Stimulated activated CD4-positive, alpha-beta T cell treated with anti-CD3 and anti-CD28 coated beads, Interleukin-15, amount 100 ng/mL, for 24 hours (primary cell): ENCODE measurements around the gene RNF150.
"Not testable (repeated sequence)": the region's sequence is repeated elsewhere in the genome, so short reads cannot be mapped to it uniquely, and the experiment has no call there.

ENCODE experiments used
- DNase-seq: peaks from one replicate; pipeline ENCODE4 v3.0.0-alpha.2; 2020

RNF150 gene

DNA sequence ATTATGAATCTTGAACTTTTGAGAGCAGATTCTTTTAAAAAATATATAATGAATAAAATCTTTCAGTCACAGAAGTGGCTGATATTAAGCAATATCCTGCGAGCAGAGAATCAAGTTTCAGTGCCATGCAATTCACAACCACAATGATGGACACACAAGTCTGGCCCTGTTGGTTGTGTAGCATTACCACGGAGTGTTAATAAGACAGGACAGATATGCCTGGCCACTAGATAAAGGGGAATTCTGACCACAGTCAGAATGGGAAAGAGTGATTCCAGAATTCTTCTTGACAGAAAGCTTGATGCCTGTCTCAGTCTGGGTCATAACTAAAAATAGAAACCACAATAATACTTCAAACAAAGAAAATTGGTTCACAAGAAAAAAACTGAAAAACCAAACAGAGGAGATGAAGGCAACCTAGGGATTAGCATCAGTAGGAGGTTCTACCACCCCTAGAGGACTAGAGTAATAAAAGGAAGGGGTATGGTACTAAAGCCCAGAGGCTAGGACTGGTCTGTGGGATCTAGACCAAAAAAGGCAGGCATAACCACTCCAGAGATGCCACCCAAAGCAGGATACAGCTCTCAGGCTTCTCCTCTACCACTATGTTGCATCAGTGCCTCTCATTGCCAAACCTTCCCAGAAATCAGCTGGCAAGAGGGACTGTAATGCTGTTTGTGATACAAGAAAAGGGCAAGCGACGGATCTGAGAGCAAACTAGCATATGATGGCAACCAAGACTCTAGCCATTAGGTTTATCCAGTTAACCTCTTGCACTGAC, 59.0 kb downstream of the RNF150 start:
- no peak for DNase-seq

DNA sequence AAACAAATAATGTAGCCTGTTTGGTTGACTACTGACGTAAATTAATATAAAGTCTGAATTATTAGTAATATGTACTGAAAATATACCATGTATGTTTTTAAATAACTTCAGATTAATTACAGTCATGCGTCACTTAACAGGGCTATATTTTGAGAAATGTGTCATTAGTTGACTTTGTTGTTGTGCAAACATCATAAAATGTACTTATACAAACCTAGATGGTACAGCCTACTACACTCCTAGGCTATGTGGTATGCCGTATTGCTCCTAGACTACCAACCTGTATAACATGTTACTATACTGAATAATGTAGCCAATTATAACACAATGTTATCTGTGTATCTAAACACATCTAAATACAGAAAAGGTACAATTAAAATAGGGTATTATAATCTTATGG, 66.6 kb downstream of the RNF150 start:
- no peak for DNase-seq

DNA sequence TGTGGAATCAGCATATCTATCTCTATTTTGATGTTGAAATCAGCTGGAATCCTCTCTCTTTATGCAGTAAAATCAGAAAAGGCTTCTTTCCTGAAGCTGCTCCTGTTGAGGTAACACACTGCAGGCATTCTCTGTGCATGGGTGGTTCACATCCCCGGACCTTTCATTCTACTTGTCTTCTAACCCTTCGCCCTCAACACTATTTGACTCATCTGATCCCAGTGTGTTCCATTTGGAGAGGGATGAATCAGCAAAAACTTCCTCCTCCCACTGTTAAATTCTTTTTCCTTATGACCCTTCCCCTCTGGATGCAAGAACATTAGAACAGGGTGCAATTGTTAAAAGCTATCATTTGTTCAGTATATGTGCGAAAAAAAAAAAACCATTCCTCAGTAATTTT, 67.4 kb downstream of the RNF150 start:
- no peak for DNase-seq

DNA sequence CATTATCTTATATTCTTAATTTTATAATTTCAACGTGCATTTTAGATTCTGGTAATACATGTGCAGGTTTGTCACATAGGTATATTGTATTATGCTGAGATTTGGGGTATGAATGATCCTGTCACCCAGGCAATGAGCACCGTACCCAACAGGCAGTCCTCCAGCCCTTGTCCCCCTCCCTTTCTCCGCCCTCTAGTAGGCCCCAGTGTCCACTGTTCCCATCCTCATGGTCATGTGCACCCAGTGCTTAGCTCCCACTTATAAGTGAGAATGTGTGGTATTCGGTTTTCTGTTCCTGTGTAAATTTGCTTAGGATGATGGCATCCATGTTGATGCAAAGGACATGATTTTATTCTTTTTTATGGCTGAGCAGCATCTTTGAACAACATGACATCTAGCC, 70.6 kb downstream of the RNF150 start:
- no peak for DNase-seq

DNA sequence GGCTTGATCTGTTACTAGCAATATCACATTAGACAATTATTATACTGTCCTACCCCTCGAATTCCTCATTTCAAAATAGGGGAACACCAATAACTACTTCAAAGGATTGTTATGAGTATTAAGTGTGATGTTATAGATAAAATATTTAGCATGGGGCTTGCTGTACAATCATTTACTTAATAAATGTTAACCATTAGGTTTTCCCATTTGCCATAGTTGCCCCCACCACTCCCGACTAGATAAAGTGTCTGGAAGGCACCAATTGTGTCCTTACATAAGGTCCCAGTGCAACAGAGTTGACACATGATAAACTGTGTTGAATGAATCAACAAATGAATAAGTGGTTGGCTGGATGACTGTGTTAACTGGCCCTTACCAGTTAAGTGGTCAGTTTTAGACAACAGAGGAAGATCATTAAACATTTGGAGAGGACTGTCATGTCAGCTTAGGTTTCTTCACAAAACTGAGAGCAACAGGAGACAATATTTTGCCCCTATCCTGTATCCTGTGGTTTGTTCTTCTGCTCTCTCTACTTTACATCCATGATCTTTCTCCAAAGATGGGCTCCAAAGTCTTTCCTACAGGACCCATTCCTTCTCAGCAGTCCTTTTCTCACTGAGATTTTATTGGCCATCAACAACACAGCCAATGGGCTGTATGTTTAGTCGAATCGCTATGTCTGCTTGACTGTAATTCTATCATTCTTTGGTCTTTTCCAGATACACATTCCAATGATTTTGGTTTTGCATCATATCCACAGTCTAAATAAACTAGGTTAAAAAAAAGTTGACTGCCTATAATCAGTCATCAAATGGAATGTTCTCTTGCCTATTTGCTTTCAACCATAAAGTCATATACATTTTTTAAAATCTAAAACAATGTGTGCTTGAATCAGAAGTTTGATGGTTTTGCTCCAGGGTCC, 74.4 kb downstream of the RNF150 start:
- no peak for DNase-seq

DNA sequence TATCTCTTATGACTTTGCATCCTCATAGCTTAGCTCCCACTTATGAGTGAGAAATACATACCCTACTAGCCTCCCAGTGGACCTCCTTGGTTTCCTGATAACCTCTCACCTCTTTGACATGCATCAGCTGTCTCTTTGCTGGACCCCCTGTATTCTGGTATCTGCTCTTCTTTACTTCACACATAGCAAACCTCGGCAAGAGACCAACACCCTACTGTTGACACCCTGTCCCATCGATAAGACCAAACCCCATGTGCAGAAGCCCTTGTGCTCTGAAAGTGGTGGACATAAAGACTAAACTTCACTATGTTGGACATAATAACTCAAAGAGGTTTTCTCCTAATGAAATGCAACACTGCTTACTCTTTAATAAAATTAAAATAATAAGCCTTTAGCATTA, 75.7 kb downstream of the RNF150 start:
- DNase-seq: no peak

DNA sequence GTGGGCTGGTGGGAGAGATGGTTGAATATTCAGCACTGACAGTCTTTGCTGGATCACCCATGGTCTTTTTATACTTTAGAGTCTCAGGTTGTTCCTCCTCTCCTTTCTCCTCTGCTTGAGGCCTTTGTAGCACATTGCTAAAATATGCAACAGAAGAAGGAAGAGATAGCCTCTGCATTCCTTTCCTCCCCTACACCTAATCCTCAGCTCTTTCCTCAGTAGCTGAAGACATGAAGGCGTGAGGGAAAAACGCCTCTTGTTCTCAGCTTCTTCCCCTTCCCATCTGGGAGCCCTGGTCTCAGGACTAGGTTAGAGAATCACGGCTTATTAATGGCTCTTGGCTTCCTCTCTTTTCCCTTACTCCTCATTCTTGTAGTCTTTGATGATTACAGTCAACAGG, 76.8 kb downstream of the RNF150 start:
- no peak for DNase-seq

DNA sequence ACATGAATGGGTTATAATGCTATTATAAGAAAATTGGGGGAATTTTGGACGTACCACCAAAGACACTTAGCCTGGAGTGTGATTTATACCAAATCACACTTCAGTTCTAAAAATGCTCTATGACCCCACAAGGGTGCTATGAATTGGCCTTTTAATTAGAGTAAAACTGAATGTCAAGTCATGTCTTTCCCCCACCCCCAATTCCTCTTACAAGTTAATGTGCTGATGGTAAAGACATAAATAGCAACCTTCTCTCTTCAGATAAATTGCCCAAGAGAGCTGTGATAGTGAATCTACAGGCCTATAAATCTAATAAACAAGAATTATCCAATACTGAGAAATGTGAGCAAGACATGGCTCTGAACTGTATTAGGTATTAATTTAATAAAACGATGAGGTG, 78.8 kb downstream of the RNF150 start:
- DNase-seq: no peak

DNA sequence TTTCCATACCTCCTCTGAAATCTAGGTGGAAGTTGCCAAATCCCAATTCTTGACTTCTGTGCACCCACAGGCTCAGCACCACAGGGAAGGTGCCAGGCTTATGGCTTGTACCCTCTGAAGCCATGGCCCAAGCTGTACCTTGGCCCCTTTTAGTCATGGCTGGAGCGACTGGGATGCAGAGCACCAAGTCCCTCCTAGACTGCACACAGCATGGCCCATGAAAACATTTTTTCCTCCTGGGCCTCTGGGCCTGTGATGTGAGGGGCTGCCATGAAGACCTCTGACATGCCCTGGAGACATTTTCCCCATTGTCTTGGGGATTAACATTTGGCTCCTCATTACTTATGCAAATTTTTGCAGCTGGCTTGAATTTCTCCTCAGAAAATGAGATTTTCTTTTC, 82.3 kb downstream of the RNF150 start:
- DNase-seq: not testable (repeated sequence)

DNA sequence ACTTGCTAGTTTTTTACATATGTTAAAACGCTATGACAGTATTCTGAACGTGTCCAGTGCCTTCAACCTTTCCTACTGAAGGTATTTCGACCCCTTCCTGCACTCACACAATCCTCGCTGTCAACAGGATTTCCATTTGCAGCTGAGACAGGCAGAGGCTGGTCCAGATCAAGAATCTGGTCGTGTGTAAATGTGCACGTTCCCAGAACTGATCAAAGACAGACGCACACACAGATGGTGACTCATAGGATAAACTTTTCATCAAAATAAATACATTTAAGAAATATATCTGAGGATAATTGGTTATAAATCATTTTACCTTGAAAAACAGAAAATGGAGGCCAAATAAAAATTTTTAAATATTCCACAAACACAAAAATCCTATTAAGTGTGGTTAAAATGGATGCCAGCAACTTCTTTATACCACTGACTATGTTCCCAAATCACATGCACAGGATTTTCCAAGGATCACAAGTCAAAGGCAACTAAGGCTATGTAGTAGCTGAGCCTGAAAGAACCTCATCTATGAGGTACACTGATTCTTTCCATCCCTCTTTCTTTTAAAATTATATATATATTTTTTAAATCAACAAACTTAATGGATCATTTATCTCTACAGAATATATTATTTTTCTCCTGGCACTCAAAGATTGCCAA, 85.9 kb downstream of the RNF150 start:
- DNase-seq: no peak

DNA sequence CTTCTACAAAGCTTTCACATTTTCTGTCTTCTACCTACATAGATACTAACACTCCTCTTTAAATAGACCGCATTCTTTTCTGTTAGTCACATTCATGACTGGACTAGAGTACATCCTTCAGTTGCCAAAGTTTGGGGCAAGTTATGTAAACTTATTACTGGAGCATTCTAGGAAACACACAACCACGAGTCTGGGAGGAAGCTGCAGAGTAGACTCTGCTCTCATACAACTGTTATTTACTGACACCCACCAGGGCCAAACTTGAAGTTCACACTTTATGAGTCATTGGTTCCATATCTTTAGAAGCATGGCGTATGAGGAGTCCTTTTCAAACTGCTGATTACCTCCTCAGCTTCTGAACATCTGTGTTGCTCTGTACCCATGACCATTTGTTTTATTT, 87.0 kb downstream of the RNF150 start:
- no peak for DNase-seq

DNA sequence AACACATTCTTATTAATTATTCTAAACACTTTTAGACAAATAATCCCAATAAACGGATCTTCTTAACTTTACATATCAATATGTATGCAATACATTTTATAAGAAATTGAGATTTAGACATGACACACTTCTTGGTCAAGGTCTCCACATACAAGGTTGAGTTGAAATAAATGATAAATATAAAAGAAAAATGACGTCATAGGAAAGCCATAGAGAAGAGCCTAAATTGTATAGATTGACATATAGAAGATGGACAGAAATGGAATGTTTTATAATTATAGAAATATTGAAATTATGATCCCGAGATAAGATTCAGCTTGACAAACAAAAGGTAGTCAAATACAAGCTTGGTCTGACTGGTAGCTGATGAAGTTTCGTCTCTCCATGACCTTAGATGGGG, 87.4 kb downstream of the RNF150 start:
- DNase-seq: no peak

DNA sequence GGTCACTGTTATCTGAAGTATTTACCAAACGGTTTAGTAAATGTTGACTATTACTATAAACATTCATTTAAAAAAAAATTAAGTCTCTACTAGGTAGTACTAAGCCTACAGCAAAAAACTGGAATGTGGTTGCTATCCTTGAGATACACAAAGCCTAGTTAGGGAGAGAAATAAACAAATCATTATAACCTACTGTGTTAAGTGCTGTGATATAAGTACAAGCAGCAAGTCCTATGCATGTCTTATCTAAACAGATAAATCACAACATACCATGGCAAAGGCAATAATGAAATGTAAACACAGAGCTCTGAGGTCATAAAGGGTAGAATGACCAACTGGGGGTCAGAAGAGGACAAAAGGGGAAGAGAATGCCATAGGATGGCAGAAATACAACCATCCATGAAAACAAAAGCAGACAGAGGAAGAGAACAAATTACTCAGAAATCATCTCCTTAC, 92.2 kb downstream of the RNF150 start:
- no peak for DNase-seq

DNA sequence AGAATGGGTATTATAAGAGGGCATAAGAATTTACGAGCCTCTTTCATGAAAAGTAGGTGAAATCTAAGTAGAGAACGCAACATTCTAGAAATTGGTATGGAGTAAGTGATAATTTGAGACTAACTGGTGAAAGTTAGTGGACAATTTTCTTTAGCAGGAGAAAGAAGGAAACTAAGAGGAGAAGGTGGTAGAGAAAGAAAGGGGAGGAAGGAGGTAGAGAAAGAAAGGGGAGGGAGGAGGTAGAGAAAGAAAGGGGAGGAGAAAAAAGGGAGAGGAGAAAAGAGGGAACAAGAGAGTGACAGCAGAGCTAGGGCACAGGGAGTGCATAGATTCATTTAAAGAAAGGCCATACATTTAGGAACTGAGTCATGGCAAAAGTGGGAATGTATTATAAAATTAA, 94.1 kb downstream of the RNF150 start:
- no peak for DNase-seq

DNA sequence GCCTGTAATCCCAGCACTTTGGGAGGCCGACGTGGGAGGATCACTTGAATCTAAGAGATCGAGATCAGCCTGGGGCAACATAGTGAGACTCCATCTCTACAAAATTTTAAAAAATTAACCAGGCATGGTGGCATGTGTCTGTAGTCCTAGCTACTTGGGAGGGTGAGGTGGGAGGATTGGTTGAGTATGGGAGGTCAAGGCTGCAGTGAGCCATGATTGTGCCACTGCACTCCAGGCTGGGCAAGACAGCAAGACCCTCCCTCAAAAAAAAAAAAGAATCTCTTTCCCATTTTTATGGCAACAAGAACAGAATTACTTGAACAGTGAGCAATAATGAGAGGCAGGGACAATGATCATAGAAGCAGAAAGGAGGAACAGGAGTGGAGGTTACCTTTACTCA, 94.8 kb downstream of the RNF150 start:
- DNase-seq: no peak

DNA sequence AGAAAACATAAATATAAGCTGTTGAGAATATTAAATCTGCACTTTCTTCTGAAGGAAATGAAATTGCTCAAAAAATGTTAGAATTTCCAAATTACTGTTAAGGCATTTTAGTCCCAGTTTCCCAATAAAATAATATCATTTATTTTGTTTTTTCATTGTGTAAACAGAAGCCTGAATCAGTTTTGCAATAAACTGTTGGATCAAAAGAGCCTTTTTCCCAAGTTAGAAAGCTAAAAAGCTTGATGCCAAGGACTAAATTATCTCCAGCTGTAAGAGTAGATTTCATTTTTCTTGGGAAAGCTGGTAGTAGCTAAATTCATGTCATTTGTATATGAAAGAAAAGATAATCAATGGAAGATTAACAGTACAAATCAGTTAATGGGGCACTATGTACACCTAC, 95.8 kb downstream of the RNF150 start:
- DNase-seq: no peak

DNA sequence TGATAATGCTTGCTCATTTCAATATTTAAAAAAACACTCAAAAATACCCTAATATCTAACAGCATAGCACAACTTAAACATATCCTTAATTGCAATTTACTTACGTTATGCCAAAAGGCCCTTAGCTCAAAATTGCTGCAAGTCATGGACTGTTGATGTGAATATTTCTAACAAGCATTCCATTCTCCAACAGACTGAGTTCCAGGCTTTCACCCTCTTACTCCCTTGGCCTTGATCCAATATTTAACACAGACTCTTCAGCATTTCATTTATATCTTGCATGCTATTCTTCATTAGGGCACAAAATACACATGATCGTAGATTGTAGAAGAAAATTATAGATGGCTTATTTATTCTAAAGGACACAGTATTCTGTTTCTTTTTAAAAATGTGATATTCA, 96.5 kb downstream of the RNF150 start:
- DNase-seq: no peak

DNA sequence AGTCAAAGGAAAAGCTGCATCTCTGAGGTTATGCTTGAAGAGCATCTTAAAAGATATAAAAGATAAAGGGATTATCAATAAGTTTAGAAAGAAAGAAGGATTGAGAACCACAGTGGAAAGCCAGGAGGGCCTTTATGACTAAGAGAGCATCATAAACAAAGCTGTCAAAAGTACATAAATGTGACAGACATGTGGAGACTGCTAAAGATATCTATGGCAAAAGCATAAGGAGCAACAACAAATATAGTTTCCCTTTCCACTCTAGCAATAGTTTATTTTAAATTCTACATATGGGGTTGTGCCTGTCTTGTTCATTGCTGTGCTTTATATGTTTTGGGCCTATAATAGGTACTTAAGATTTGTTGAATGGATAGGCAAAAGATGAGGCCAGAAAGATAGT, 97.3 kb downstream of the RNF150 start:
- DNase-seq: no peak

DNA sequence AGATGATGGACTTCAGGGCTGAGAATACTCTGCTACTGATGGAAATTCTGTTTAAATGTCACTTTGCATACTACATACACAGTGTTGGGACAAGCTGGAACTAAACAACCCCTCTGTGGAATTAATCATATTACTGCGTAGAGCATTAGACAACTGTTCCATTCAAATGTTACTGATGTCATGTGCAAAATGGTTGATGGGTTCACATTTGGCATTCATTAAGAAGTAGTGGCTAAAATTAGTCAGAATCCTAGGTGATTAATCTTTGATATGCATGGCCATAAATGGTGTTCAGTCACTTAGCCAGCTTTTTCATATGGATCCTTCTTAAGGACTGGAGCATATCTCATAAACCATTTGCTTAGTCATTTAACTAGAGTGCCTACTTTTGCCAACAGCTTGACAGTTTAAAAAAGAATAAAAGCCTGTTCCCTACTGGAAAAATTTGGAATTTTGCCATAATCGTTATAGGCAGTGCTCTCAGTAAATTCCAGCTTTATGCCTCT, 105.2 kb downstream of the RNF150 start:
- no peak for DNase-seq

DNA sequence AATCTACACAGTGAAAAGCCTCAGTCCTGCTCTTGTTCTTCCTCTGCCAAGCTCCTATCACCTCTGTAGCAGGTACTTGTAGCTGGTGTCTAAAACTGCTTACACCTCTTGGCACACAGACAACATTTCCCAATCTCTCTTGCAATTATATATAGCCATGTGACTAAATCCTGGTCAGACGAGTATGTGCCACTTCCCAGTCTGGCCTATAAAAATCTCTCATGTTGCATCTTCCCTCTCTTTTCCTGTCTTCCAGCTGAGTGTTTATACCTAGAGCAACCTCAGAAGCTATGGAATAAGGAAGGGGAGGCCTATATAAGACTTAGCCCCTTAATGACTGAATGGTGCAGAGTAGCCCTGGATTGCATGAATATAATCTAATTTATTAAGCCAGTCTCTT, 105.8 kb downstream of the RNF150 start:
- no peak for DNase-seq

DNA sequence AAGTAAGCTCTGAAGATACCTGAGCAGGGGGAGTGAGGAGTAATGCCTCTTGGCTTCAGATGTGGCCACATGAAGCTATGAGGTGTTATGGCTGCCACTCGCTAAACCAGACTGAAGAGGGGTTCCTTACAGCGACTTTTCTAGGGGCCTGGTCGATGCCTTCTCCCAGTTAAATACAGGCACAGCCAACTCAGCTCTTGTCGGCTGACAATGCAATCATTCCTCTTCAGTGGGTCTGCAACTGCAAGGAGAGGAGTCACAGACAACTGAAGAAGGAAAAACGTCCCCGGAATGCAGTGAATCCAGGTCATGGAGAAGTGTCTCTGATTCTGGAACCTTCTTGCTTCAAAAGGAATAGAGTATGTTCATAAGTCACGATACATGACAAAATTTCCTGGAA, 106.4 kb downstream of the RNF150 start:
- DNase-seq: no peak

DNA sequence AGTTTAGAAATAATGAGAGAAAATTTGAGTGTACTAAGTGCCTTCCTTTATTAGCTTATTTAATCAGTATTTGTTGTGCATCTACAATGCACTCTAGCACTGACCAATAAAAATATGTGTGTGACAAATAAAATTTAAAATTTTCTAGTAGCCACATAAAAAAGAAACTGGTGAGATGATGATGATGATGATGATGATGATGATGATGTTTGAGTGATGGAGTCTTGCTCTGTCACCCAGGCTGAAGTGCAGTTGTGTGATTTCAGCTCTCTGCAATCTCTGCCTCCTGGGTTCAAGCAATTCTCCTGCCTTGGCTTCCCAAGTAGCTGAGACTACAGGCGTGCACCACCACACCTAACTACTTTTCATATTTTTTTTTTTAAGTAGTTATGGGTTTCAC, 110.2 kb downstream of the RNF150 start:
- no peak for DNase-seq

DNA sequence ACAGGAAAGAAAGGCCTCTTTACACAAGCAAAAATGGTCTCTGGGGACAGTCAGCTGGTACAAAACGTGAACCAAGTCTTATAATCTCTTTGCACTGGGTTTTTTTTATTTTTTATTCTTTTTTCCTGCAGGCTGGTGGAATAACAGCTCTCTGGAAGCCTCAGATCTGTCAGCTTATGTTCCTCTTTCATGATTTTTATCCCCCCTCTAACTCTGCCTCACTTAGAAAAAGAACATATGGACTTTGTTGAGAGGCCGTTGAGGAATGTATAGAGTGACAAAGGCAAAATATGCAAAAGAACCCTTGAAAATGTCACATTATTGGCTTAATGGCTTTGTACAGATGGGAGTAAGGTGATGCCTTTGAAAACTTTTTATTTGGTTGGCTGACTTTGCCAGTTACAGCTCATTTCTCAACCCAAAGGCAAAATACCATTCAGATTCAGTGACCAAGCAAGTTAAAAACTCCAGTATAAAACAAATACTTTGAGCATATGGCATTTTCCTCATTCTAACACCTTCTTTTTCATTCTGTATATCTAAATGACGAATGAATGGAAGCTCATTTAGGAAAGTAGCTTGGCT, 111.1 kb downstream of the RNF150 start:
- no peak for DNase-seq
